CD14-positive monocyte (primary cell): ENCODE data around the gene FSTL1. TPM values are rescaled to one million over a fixed set of nuclear protein-coding genes. Genes with fewer than 3 reads are reported as not detected.

Experiments
- DNase-seq, 3 donors: peaks; one replicate each; pipeline ENCODE4 v3.0.0-alpha.2; 2011 to 2022
- H2AFZ ChIP-seq: 2 replicates; pipeline ENCODE4 v1.6.0; 2012; ENCODE audit warnings: mild to moderate bottlenecking, low read depth, low read length, inconsistent platforms; ENCODE audit not compliant: insufficient read depth, poor library complexity, severe bottlenecking
- H3K27ac ChIP-seq, 2 donors: 1 replicate in 1 of 2; 2 replicates in 1 of 2; pipeline ENCODE4 v1.5.1; 2012 to 2013; ENCODE audit warnings: low read length in 2 of 2, control low read depth in 1 of 2, inconsistent platforms in 1 of 2, low read depth in 1 of 2, mild to moderate bottlenecking in 1 of 2
- H3K27me3 ChIP-seq, 2 donors: one replicate each; pipeline versions ENCODE4 v1.6.0 to v1.6.1; 2011 to 2013; ENCODE audit warnings: low read length in 2 of 2; ENCODE audit not compliant: control insufficient read depth in 2 of 2, insufficient read depth in 2 of 2
- H3K36me3 ChIP-seq, 2 donors: replicated peaks in 1 of 2; 1 replicate in 1 of 2; 2 replicates in 1 of 2; pipeline versions ENCODE4 v1.5.1 to v1.6.1; 2012 to 2013; ENCODE audit warnings: low read length in 2 of 2, control low read depth in 1 of 2, inconsistent platforms in 1 of 2, mild to moderate bottlenecking in 1 of 2; ENCODE audit not compliant: insufficient read depth in 2 of 2, control insufficient read depth in 1 of 2
- H3K4me1 ChIP-seq, 2 donors: 1 replicate in 1 of 2; 2 replicates in 1 of 2; pipeline versions ENCODE4 v1.5.1 to v1.6.1; 2012 to 2013; ENCODE audit warnings: low read length in 2 of 2, control low read depth in 1 of 2, inconsistent platforms in 1 of 2, mild to moderate bottlenecking in 1 of 2, moderate library complexity in 1 of 2; ENCODE audit not compliant: insufficient read depth in 2 of 2, control insufficient read depth in 1 of 2
- H3K4me2 ChIP-seq: replicated peaks from 2 replicates; pipeline ENCODE3; 2012; ENCODE audit warnings: low read length, moderate library complexity, mild to moderate bottlenecking; ENCODE audit not compliant: poor library complexity, severe bottlenecking; ENCODE audit errors: extremely low read depth
- H3K4me3 ChIP-seq, 3 experiments: fragments of 200-600 bp in 1 of 3; sonication (generic) in 1 of 3; replicated peaks in 1 of 3; 1 replicate in 2 of 3; 2 replicates in 1 of 3; pipeline ENCODE4 v1.5.1; 2011 to 2013; ENCODE audit warnings: low read length in 3 of 3, mild to moderate bottlenecking in 3 of 3, control low read depth in 2 of 3, low read depth in 2 of 3, inconsistent platforms in 1 of 3, moderate library complexity in 1 of 3
- H3K79me2 ChIP-seq: 2 replicates; pipeline ENCODE4 v1.6.0; 2012; ENCODE audit warnings: mild to moderate bottlenecking, control low read depth, inconsistent platforms, low read length, moderate library complexity; ENCODE audit not compliant: insufficient read depth
- H3K9ac ChIP-seq: 2 replicates; pipeline ENCODE4 v1.6.0; 2017; ENCODE audit warnings: low read length, mild to moderate bottlenecking; ENCODE audit not compliant: insufficient read depth, poor library complexity, severe bottlenecking
- H3K9me3 ChIP-seq, 2 donors: replicated peaks in 1 of 2; 1 replicate in 1 of 2; 2 replicates in 1 of 2; pipeline versions ENCODE4 v1.5.1 to v1.6.1; 2012 to 2013; ENCODE audit warnings: low read length in 2 of 2, control low read depth in 1 of 2; ENCODE audit not compliant: control insufficient read depth in 1 of 2, insufficient read depth in 1 of 2
- H4K20me1 ChIP-seq: 2 replicates; pipeline ENCODE4 v1.6.0; 2012; ENCODE audit warnings: mild to moderate bottlenecking, low read length, control low read depth, moderate library complexity; ENCODE audit not compliant: insufficient read depth
- H3K27ac Mint-ChIP-seq, 7 donors: one replicate each; pipeline ENCODE4 v1.8.0; 2020; ENCODE audit warnings: mild to moderate bottlenecking in 7 of 7, mixed read lengths in 7 of 7, moderate library complexity in 6 of 7, inconsistent platforms in 2 of 7
- H3K27me3 Mint-ChIP-seq, 3 donors: one replicate each; pipeline ENCODE4 v1.8.0; 2021 to 2022; ENCODE audit warnings: low read depth in 3 of 3, mild to moderate bottlenecking in 3 of 3, mixed read lengths in 3 of 3, moderate library complexity in 3 of 3, inconsistent platforms in 1 of 3
- H3K36me3 Mint-ChIP-seq, 2 donors: one replicate each; pipeline ENCODE4 v1.8.0; 2020; ENCODE audit warnings: mixed read lengths in 2 of 2, inconsistent platforms in 1 of 2, mild to moderate bottlenecking in 1 of 2
- H3K4me1 Mint-ChIP-seq: one replicate; pipeline ENCODE4 v1.8.0; 2020; ENCODE audit warnings: mild to moderate bottlenecking, mixed read lengths
- H3K4me3 Mint-ChIP-seq, 2 donors: one replicate each; pipeline ENCODE4 v1.8.0; 2020; ENCODE audit warnings: mild to moderate bottlenecking in 2 of 2, mixed read lengths in 2 of 2, moderate library complexity in 1 of 2
- H3K9me3 Mint-ChIP-seq, 7 donors: one replicate each; pipeline ENCODE4 v1.8.0; 2020 to 2022; ENCODE audit warnings: mixed read lengths in 7 of 7, mild to moderate bottlenecking in 6 of 7, moderate library complexity in 6 of 7, inconsistent platforms in 2 of 7
- CTCF ChIP-seq: fragments of 200-600 bp; IDR thresholded peaks from one replicate; pipeline ENCODE4 v1.8.0; 2022; ENCODE audit warnings: antibody characterized with exemption, mild to moderate bottlenecking
- WGBS: methylation state at CpG from one replicate; pipeline ENCODE4 v1.1.5; 2013; ENCODE audit warnings: missing lambda C conversion rate; ENCODE audit not compliant: insufficient coverage; 5-methylcytosine and 5-hydroxymethylcytosine counted together
- intact Hi-C, 2 donors: fragments of 100-400 bp; cut with micrococcal nuclease; formaldehyde crosslinking; loops; one replicate each; pipeline versions ENCODE4 v1.15.0 to v1.15.1; 2023
- polyA plus RNA-seq, 3 donors: library from polyadenylated mRNA; depleted of rRNA in 1 of 3; unstranded in 2 of 3; stranded (reverse) in 1 of 3; fragments of 300-500 nt in 2 of 3; fragments of >200 nt in 1 of 3; fragmentation: Illumina TruSeq in 2 of 3; gene quantifications; 1 replicate in 2 of 3; 2 replicates in 1 of 3; pipeline ENCODE4 v1.2.3, GENCODE V29; 2012 to 2021

The FSTL1 gene
- polyA plus RNA-seq, 3 donors: 0.13 to 0.44 (median 0.29) TPM

- H3K27ac ChIP-seq: no peak overlapping the region
- WGBS: 100% methylated on average over 2 of the region's 4 CpGs
These were observed 12.6 kb downstream of the FSTL1 start for GRCh38 chr3:120438216-120438615.

GRCh38 chr3:120437559-120437958, 13.2 kb downstream of the FSTL1 start:
- no peak for TF ChIP-seq CTCF
- 91% methylated on average over 2 of the region's 2 CpGs for WGBS
- H3K9me3 ChIP-seq: no peaks in the 10 kb centered on the region

More at GRCh38 chr3:120438216-120438615, 12.6 kb downstream of the FSTL1 start:
- Mint-ChIP-seq H3K4me3 (no peak overlapping the region), H3K27ac (no peak overlapping the region), H3K9me3 (no peaks in the 10 kb centered on the region), H3K36me3 (no peaks in the 10 kb centered on the region), H3K27me3 (no peaks in the 10 kb centered on the region), H3K4me1 (peaks cover 6% of the 10 kb centered on the region)
- no peaks in the 10 kb centered on the region for H3K36me3 ChIP-seq
- H3K9me3 ChIP-seq: no peaks in the 10 kb centered on the region
- no peak overlapping the region for H3K4me3 ChIP-seq
- no peaks in the 10 kb centered on the region for H3K4me1 ChIP-seq
- H2AFZ ChIP-seq: no peak overlapping the region
- intact Hi-C loops: no loop called here
- H3K27me3 ChIP-seq: no peaks in the 10 kb centered on the region
- H3K9ac ChIP-seq: no peak overlapping the region
- no peak for TF ChIP-seq CTCF
- no peaks in the 10 kb centered on the region for H4K20me1 ChIP-seq
- DNase-seq: no peak
- H3K79me2 ChIP-seq: no peaks in the 10 kb centered on the region
- no peak overlapping the region for H3K4me2 ChIP-seq

More at GRCh38 chr3:120437559-120437958, 13.2 kb downstream of the FSTL1 start:
- no peaks in the 10 kb centered on the region for H4K20me1 ChIP-seq
- no peak for DNase-seq
- H2AFZ ChIP-seq: no peak overlapping the region
- H3K4me1 ChIP-seq: no peaks in the 10 kb centered on the region
- no peaks in the 10 kb centered on the region for H3K36me3 ChIP-seq
- no peak overlapping the region for H3K27ac Mint-ChIP-seq
- no peak overlapping the region for H3K4me3 ChIP-seq
- H3K4me3 Mint-ChIP-seq: no peak overlapping the region
- intact Hi-C loops: no loop called here
- no peaks in the 10 kb centered on the region for H3K36me3 Mint-ChIP-seq
- no peaks in the 10 kb centered on the region for H3K27me3 Mint-ChIP-seq
- H3K4me2 ChIP-seq: no peak overlapping the region
- H3K27me3 ChIP-seq: no peaks in the 10 kb centered on the region
- peaks cover 6% of the 10 kb centered on the region for H3K4me1 Mint-ChIP-seq
- no peaks in the 10 kb centered on the region for H3K79me2 ChIP-seq
- no peak overlapping the region for H3K27ac ChIP-seq
- no peaks in the 10 kb centered on the region for H3K9me3 Mint-ChIP-seq
- H3K9ac ChIP-seq: no peak overlapping the region
